Measurements from ENCODE around the gene SFMBT1.

DNA sequence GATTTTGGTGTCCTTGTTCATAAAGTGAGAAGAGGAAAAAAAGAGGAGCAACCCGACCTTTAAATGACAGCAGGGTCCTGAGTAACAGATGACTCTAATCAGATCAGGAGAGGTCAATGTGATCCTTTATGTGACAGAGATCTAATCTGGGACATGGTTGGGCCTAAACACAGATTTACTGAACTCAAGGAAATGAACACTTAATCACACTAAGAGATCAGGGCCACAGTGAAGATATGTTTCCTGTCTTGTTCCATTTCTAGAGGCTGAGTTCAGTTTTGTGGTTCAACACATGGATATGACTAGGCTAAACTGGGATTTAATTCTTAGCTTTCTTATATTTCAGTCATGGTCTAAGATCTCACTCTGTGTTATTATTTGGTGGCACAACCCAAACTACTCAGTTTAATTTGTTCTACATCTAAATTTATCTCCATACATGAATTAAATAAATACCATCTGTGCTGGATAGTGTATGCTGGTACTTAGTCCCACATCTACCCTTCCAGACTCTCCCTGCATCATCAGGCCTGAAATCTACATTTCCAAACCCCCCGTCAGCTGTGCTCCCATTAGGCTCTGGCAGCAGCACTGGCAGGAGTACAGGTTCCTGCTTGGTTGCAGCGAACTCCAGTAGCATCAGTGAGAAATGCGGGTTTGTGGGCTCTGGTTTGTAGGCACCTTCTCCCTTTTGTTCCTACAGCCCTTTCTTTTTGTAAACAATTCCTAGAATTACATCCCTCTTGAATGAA lies 22.6 kb downstream of the SFMBT1 start:
- TF ChIP-seq EZH2 (IDR thresholded peaks at IDR 0.05) (no peak), POLR2AphosphoS5 (IDR thresholded peaks at IDR 0.05; ENCODE audit: borderline replicate concordance, low read depth, low read length) (no peak), FOXP2 (optimal IDR thresholded peaks at IDR 0.05; ENCODE audit: control extremely low read depth, extremely low read length, insufficient read depth) (no peak)
